AG08396 (cell line): ENCODE results near the gene TNRC6B.
A peak's percentile ranks its signal among the peaks of the same experiment; 100 is the strongest.
"Not testable (repeated sequence)": the region's sequence is repeated elsewhere in the genome, so short reads cannot be mapped to it uniquely, and the experiment has no call there.

Experiments used
- DNase-seq: peaks from one replicate; pipeline ENCODE4 v3.0.0; 2012; ENCODE audit warnings: low spot score, mixed read lengths

Gene TNRC6B

DNA sequence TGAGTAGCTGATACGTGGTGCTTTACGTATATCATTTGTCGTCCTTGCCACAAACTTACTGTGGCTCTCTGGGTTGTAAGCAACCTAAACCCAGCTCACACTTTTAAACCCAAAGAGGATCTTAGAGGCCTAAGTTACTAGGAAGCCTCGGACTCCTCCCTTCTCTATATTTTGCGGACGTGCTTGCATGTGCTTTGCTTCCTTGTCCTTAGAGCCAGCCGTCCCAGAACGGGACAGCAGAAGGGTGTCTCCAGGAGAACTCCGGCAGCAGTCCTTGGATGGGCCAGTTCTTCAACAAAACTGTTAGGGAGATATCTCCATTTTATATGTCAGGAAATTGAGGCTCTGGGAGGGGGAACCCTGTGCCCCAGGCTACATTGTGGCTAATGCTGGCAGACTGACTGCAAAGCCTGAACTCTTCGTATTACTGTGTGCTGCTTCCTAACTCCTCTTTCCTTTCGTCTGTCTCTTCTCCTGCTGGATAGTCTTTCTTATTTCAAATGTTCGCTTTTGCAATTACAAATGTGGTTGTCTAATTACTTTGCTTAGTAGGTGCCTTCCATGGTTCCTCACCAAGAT, 33.8 kb downstream of the TNRC6B start:
- DNase-seq, result no peak

DNA sequence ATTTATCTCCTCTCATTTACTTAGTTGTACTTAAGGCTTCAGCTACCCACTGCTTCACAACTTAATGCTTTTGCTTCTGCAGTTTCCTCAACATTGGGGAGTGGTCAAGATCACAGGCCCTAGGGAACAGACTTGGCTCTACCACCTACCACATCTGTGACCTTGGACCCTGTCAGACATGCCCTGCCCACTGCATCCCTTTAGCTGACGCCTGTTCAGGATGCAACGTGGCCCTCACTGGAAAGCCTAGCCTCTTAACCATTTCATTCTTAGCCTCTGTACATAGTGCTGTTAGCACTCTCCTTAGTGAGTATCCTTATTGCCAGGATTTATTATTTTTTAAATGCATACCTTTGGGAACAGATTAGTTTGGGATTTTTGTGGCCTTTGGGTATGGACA, 34.4 kb downstream of the TNRC6B start:
- no peak for DNase-seq

- no peak for DNase-seq
Observed at GRCh38 chr22:40213478-40213877, 35.8 kb downstream of the TNRC6B start.

DNA sequence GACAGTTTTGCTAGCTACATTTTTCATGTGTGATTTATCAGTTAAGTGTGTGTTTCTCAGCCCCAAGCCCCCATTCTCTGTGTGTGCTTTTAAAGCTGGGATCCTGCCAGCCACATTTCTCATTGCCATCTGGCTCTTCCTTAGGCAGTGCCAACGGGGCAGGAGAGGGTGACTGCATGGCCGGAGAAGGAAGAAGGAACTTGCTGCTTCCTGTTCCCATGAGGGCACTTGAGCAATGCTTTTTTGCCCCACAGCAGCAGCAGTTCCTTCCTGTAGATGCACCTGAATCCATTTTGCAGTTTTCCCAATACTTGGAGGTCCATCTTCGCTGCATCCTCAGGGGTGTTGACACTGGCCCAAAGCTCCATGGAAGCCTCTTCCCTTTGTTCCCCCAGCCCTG, 37.5 kb downstream of the TNRC6B start:
- DNase-seq, result no peak

DNA sequence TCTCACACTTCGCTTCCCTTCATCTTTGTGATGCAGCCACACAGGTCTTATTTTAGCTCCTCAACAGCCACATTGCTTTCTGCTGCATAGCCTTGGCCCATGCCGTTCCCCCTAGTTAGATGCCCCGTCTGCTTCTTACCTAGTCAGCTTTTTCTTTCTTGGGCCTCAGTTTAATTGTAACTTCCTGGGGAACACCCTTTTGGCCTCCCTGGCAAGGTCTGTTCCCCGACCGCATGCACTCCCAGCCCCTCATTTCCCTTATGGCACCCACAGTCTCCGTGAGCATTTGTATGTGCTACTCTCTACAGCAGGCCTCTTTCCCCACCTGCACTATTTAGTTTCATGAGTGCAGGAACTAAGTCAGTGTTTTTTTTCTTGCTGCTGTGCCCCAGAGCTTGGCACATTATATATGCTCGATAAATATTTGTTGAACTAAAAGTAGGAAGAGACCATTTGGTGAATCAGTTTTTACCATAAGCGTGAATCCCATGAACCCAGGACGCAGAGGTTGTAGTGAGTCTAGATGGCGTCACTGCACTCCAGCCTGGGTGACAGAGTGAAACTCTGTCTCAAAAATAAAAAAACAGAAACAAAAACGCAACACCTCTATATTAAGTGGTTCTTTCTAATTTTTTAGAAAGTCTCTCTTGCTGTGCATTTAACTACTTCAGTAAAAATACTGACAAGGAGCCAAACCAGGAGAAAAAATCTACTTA, 38.5 kb downstream of the TNRC6B start:
- DNase-seq, result no peak

- DNase-seq, result no peak
Observed at GRCh38 chr22:40218152-40218551, 40.4 kb downstream of the TNRC6B start.

DNA sequence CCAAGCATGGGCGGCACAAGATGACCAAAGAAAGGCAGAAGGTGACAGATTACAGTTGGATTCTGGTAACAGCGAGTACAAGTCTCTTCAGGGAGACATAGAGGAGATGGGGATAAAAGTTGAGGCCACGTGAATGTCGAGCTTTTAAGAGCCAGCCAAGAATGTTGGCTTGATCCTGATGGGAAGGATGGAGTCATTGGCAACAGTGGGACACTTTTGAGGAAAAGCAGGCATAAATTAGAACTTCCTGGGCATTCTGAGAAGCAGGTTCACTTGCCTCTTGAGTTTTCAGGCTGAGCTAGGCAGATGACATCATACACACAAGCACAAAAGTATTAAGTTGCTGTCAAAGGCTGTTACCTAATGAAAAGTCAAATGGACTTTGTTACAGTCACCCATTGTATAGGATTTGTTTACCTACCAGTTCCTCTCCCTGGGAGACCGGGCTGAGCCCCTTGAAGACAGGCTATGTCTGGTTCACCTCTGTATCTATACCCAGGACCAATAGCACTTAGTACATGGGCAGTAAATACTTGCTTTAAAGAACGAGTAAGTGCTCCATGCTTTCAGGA, 41.1 kb downstream of the TNRC6B start:
- no peak for DNase-seq

GRCh38 chr22:40220316-40221054, 42.8 kb downstream of the TNRC6B start:
- no peak for DNase-seq

DNA sequence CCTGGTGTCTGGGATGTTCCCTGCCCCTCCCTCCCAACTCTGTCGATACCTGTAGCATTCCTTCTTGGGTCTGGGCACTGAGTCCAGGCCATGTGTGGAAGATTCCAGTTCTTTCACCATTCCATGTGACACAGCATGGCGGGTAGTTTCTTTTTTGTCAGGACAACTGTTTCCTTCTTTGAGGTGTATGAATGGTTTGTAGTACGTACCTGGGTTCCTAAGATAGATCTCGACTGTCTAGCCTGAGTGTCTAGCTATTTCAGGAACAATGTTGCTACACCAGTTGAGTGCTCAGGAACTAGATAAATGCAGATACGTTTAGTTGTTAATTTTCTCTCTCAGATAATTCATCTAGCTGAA, 43.3 kb downstream of the TNRC6B start:
- no peak for DNase-seq

- not testable (repeated sequence) for DNase-seq
Observed at GRCh38 chr22:40222979-40223378, 45.3 kb downstream of the TNRC6B start.

DNA sequence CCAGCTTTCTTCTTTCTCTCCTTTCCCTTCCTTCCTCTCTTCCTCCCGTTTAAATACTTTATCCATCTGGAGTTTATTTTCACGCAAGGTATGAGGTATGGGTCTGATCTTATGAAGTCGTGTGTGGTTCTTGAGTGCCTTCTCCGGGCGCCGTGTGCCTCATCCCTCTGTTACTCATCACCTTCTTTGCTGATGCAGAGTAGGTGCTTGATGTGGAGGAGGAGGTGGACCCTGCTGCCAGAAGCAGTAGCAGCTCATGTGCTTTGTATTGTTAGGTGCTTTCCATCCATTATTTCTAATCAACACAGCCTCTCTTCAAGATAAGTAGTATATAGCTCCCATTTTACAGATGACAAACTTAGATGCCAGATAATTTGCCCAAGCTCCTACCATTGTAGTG, 47.0 kb downstream of the TNRC6B start:
- no peak for DNase-seq

DNA sequence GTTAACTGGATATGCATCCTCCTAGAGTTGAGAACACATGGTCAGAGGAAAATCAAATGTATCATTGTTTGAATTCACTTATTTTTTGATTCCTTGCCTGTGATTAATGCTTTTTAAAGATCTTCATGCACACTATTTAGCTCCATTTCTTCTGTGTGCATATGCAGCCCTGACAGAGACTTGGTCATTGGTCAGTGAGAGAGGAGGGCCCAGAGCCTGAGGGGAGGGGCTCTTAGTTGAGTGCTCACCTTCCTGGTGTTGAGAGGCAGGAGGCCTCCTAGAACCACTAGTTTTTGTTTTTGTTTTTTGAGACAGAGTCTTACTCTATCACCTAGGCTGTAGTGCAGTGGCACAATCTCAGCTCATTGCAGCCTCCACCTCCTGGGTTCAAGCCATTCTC, 48.9 kb downstream of the TNRC6B start:
- no peak for DNase-seq

GRCh38 chr22:40231618-40232313, 54.0 kb downstream of the TNRC6B start:
- no peak for DNase-seq

DNA sequence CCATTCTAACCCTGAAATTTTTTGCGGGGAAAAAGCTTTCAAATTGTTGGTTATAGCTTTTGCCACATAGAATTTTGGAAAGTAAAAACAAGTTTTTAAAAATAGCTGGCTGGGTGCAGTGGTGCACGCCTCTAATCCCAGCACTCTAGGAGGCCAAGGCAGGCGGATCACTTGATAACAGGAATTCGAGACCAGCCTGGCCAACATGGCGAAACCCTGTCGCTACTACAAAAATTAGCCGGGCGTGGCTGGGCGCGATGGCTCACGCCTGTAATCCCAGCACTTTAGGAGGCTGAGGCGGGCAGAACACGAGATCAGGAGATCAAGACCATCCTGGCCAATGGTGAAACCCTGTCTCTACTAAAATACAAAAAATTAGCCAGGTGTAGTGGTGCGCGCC, 54.9 kb downstream of the TNRC6B start:
- DNase-seq, result no peak

GRCh38 chr22:40233886-40234285, 56.2 kb downstream of the TNRC6B start:
- DNase-seq, result no peak

DNA sequence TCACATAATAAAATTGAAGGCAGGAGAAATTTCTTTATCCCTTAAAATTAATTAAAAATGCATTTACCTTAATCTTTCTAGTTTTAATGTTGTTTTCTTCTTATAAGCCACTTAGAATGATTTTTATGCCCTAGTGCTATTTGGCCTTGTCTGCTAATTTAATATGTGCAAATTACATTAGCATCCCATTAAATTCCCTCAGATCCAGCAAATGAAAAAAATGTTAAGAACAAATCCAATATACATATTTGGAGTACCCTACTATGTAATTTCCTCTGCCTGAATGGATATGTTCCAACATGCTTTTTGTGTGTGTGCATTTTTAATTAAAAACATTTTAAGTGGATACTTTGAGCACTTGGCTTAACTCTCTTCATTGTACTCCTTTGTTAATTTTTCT, 56.9 kb downstream of the TNRC6B start:
- DNase-seq, result no peak

GRCh38 chr22:40235308-40235707, 57.6 kb downstream of the TNRC6B start:
- no peak for DNase-seq

- DNase-seq, result no peak
Observed at GRCh38 chr22:40236131-40236665, 58.5 kb downstream of the TNRC6B start.

DNA sequence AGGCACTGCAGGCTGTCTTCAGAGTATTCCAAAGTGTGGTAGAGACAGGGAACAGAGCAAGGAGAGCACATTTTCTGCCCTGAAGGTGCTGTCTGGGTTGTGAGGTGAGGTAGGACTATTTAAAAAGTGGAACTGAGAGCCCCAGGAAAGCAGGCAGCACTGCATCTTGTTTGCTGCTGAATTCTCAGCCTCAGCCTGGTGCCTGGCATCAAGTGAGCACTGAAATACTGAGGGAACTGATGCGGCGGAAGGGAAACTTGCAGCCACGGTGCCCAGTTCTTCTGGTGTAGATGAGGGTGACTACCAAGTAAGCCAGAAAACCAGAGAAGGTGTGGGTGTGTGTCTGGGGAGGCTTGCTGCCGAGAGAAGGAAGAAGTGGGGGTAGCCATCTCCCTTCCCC, 59.5 kb downstream of the TNRC6B start:
- DNase-seq, result no peak

DNA sequence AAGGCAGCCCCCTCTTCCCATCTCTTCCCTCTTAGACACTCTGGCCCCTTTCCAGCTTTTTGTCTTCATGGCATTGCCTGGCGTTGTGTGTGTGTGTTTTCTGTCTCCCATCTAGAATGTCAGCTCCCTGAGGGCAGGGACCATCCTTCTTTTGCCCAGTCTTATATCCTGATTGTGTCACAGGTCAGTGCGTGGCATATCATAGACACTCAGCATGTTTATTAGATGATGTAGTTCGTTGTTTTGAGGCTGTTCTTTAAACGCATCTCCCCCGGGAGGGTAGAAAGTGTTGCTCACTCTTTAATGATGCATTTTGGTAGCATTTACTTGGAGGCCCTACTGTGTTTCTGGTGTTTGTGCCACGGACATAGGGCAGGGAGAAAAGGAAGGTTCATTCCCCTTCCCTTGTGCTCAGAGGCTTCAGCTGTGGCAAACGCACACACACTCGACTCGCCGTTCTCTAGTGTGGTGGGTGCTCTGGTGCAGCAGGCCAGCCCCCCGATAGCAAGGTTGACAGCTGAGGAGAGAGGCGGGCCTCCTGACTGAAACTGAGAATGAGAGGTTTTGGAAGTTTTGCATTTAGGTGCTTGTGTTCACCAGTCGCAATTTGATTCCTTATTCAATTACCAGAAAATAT, 60.2 kb downstream of the TNRC6B start:
- DNase-seq, result no peak

GRCh38 chr22:40238425-40239344, 61.0 kb downstream of the TNRC6B start:
- peak; percentile 46 for DNase-seq
